Effector CD4-positive, alpha-beta T cell (primary cell): ENCODE measurements around the gene TTC13.
"Not testable (repeated sequence)": the region's sequence is repeated elsewhere in the genome, so short reads cannot be mapped to it uniquely, and the experiment has no call there.

Experiments
- DNase-seq: peaks from one replicate; pipeline ENCODE4 v3.0.0-alpha.2; 2020

Gene TTC13

DNA sequence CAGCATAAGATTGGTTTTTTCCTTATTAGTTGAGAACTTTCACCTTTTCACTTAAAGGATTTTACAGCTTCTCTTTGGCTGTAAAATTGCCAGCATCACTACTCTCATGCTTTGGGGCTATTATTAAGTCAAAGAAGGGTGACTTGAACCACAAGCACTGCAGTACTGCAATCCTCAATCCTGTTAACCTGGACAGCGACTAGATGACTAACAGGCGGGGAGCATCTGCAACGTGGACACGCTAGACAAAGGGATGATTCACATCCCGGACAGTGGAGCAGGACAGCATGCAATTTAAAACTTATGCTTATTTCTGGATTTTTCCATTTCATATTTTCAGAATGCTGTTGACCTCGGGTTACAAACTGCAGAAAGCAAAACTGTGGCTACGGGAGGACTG, 8.3 kb upstream of the TTC13 start:
- no peak for DNase-seq

DNA sequence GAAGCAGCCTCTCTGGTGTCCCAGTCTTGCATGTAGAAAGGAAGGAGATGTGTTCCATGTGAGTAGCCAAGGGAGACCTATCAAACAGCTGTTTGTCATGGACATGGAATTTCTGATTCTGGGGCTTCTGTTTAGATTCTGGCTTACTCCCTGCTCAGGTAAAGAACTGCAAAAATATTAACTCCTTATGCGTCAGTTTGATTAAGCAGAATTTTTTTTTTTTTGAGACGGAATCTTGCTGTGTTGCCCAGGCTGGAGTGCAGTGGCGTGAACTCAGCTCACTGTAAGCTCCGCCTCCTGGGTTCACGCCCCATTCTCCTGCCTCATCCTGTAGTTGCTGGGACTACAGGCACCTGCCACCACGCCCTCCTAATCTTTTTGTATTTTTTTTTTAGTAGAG, 7.0 kb upstream of the TTC13 start:
- DNase-seq, result no peak

DNA sequence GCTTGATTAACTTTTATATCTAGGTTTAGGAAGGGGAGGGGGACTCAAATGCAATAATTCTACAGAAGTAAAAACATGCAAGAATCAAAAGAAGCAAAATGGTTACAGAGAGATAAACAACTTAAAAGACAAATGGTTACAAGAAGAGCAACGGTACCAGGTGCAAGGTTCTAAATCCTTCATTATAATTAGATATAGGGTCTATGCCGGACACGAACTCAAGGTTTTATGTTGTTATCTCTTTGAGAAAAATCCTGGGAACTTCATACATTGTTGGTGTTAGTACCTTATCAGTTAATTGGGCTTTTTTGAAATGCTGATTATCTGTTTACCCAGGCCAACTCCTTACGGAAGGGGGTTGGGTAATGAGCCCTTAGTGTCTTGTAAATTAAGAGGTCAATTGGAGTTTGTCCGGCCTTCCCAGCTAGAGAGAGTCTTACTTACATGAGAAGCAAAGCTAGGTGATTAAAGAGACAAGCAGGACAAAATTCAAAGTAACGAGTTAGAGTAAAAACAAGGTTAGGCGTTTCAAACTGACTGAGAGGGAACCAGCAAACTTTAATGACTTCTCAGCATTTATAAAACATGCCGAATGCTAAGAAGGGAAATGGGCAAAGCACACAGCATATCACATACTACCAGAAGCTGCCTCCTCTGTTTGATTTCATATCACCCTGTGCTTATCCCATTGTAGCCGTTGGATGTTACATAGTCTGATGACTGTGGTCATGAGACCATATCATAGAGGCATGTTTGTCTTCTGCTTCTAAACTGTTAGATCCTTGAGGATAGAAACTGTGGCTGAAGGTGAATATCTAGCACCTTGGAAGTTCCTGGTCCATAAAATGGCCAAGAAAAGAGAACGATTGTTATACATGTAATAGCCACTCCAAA, 6.2 kb upstream of the TTC13 start:
- DNase-seq, result not testable (repeated sequence)

DNA sequence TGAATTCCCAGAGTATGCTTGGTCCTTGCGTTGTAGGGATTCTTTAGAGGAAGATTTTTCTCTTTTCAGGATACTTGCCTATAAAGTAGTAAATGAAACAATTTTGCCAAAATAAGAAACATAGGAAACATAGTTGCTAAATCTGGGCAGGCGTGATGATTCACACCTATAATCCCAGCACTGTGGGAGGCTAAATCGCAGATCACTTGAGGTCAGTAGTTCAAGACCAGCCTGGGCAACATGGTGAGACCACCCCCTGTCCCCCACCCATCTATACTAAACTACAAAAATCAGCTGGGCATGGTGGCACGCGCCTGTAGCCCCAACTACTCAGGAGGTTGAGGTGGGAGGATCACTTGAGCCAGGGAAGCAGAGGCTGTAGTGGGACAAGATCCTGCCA, 5.2 kb upstream of the TTC13 start:
- no peak for DNase-seq

DNA sequence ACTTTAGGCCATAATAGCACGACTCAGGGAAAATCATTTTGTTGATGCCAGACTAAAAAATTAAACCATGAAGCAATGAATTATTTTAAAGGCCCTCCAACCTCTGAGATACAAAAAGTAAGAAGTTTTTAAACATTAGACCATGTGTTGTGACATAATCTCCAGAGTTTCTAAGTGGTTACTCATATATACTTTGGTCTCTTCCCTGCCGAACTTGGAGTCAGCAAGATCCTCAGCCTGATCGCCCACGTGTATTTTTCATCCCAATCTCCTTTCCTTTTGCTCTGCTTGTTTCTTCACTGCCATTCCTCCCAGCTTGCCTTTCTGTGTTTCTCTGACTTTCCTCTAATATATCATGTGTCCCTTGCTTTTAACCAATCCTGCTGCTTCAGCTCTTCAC, 4.0 kb upstream of the TTC13 start:
- DNase-seq, result no peak

DNA sequence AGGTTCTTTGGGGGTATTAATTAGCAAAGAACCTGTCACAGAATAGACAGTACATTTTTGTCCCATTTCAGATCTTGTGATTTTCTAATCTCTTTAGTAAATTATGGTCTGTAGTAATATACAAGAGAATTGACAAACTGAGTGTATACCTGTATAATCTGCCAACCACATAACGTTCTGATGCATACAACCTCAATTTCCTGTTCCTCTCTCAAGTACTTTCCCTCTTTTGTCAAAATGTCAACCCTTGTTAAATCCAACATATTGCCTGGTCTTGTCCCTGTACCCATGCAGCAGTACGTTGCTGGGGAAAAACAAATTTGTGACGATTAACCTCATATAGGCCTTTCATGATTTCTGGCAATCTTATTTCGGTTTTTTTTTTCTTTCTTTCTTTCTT, 1.3 kb upstream of the TTC13 start:
- DNase-seq, result no peak

DNA sequence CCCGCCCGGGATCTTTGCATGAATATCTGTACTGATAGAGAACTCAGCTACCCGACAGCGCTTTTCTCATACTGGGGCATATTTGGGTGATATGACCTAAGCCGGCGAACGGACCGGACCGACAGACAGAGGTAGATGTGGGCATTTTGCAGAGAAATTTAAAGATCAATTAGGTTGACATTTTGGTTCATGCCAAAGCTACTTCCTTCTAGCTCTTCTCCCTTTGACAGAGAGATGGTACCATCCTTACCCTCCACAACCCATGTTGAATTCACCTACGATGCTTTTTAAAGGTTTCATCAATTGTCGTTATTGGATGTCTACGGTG, 692 bp upstream of the TTC13 start:
- no peak for DNase-seq

DNA sequence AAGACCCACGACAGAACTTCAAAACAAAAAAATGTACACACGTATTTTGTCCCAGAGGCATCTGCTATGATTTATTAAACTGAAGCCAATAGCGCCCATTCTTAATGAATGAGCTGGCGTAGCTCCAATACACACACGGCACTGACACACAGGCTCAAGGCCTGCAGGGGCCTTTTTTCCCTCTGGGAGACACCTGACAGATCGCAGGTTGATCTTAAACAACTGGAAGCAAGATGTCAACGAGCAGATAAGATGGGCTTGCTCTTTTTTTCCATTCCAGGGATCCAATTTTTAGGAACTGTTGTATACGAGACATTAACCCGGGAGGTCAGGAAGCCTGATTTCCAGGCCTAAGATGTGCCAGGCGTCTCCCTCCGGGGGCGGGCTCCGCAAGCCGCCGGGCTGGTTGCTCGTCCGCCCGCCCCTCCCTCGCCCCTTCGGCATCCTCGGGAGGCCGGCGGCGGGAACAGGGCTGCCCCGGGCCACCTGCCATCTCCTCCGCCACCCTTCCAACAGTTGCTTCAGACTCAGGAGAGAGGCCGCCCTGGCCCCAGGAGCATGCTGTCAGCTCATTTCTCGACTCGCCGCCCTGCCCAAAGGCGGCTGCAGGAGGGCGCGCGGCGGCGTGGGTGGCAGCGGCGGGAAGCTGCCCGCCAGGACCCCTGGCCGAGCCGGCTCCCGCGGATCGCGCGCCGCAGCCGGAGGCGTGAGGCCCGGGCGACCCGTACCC, 735 bp downstream of the TTC13 start:
- peak; percentile 19 for DNase-seq

DNA sequence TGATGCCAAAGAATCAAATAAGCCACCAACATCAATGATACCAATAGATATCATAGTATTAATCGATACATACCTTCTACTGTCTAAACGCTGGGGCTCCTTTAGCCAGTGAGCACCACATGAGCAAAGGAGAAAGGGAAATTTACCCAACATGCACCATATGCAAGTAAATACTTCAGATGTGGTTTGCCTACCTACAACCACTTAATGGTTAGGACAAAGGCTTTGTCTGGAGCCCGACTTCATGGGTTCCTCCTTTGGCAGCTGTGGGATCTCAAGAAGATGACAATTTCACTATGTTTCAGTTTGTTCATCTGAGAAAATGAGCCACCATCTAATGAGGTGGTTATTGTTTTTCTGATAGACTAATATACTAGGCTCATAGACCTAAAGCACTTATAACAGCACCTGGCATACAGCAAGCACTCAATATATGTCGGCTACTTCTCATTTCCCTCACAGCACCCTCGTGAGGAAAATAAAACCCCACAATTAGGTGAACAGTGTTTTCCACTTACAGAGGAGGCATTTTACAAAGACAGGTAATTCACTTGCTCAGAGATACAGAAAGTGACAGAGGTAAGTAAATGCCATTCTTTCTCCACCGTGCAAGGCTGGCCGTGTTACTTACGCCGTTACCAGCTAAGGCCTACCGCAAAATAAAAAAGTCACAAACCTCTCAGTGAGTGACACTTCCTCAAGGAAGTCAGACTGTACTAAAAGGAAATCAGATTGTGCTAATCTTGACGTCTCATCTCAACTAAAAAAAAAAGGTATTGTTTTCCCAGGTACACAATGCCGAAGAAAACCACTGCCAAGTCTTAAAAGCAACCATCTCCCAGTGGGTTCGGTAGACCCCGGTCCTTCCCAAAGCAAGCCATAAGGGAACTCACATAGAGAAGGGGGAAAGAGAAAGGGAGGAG, 1.6 kb downstream of the TTC13 start:
- DNase-seq, result peak; percentile 24

DNA sequence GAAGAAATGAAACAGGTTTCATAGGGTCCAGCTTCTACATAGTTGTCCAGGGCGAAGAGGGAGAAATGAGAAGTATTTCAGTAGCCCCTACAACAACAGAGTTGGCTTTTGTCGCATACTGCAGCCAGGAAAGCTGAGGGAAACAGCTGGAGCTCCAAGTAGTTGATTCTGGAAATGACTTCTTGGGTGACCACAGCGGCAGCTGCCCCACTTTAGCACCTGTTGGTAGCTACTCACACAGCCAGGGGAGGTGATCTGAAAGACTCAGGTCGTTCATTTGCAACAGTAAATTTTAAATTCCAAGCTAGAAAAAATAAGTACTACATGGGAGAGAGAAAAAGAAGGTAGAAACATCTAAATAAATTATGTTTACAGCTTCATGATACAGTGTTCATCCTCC, 2.3 kb downstream of the TTC13 start:
- DNase-seq, result no peak

DNA sequence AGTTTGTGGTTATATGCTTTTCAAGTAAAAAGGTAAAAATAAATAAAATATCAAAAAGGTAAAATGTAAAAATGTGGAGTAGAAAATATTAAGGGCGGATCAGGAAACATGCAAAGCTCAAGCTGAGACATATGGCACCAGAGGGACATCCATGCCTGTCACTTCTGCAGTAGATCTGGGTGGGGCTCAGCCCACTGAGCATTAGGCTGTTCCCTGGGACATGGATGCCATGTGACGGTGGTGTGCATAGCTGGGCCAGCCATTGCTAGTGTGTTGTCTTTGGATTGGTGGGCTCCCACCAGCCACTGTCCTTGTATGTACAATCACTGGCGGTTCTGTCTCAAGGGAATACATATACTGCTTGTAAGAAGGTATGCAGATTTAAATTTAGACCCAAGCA, 3.0 kb downstream of the TTC13 start:
- DNase-seq, result no peak

DNA sequence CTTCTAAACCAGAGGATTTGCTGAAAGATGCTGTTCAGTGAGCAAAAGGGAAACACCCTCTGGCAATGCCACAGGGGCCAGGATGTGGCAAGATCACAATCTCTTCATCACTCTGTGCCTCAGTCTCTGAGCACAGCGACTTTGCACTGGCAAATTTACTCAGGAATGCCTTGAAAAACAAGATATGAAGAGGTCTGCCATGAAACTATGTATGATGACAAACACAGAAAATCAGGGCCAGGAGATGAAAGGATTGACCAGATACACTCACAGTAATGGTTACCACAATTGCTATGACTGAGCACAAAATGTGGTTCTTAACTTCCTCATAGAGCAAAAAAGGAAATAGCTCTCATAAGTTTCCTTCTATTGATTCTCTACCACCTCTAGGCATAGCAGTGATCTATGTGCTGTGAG, 5.8 kb downstream of the TTC13 start:
- DNase-seq, result peak; percentile 68

DNA sequence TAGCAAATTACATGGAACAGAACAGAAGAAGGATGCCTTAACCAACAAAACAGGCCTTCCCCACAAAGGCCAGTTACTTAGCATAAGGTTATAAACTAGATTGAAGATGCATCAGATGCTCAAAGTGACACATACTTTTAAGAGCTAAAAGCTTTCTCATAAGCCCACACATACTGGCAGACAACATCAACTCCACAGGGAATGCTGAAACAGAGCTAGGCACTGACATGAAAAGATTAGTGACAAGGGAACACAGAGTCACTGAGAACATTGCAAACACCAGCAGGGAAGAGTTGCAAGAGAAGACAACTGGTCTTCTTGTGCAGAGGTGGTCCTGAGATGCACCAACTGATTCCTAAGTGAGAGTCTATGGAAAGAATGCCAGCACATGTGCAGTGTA, 6.9 kb downstream of the TTC13 start:
- no peak for DNase-seq

DNA sequence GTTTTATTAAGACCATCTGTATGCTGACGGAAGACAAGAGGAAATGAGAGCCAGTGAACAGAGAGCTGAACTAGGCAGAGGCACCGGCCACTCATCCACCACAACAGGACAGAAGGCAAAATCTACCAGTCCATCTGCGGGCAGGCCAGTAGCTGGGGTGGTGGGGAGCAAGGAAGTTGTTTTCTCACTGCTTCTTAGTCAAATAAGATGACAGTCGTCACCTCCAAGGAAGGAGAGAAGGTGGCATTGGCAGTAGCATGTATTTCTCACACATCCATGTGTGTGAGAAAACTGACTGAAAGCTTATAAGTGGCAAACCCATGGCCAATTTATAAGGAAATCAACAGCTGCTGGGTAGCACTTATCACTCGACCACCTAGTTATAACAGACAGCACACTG, 8.2 kb downstream of the TTC13 start:
- DNase-seq, result no peak

DNA sequence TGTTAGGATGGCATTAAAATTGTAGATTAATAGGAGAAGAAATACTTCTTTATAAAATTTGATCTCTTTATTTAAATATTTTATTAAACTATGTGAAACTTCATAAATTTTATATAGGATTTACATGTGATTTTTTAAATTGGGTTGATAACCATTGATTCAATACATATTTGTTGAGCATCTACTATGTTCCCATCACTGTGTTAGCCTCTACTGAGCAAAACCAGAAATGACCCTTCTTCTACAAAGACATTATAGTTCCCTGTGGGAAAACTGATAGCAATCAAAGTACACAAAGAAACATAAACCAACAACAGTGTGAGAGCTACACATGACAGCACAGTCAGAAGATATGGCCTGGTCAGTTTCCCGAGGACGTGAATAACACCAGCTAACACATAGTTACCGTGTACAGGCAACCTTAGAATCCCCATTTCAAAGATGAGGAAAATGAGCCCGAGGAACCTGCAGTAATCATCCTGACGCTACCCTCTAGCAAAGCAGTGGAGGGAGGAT, 12.2 kb downstream of the TTC13 start:
- DNase-seq, result no peak

DNA sequence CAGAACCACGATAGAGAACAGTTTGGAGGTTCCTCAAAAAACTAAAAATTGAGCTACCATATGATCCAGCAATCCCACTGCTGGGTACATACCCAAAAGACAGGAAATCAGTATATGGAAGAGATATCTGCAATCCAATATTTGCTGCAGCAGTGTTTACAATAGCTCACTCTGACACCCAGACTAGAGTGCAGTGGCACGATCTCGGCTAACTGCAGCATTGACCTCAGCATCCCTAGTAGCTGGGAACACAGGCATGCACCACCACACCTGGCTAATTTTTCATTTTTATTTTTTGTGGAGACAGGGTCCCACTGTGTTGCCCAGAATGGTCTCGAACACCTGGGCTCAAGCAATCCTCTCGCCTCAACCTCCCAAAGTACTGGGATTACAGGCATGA, 13.1 kb downstream of the TTC13 start:
- DNase-seq, result no peak

DNA sequence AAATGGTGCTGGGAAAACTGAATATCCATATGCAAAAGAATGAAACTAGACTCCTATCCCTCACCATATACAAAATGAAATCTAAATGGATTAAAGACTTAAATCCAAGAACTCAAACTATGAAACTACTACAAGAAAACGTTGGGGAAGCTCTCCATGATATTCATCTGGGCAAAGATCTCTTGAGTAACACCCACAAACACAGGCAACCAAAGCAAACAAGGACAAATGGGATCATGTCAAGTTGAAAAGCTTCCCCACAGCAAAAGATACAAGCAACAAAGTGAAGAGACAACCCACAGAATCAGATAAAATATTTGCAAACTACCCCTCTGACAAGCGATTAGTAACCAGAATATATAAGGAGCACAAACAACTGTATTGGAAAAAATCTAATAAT, 13.8 kb downstream of the TTC13 start:
- no peak for DNase-seq

DNA sequence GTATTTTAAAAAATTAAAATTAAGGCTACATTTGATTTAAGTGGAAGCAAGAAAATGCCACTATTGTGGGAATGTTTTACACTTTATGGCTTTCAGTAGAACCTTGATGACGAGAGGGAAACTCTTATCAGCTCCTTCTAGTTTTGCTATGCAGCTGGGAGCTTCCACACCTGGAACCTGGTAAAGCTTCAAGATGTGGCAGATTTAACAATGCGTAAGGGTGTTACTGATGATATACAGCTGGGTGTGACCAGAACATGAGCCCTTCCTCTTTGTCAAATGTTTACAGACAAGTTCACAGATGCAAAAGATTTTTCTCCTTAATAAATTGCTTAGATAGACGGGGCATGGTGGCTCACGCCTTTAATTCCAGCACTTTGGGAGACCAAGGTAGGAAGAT, 20.3 kb downstream of the TTC13 start:
- DNase-seq, result no peak

DNA sequence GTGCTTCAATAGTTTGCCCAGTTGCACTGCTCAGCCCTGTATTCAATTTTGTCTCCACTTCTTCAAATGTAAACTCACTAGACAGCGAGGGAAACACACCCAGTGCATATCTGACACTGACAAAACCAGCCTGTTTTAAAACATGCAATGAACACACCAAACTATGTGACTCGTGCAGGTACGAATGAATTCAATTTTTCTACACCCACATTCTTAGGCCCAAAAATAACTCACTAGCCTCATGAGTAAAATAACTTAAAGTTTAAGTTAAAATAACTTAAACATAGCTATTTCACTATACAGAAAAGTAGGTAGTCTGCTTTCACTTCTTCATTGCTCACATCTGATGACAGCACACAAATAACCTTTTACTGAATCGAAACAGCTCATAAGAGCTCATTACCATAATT, 21.1 kb downstream of the TTC13 start:
- no peak for DNase-seq

DNA sequence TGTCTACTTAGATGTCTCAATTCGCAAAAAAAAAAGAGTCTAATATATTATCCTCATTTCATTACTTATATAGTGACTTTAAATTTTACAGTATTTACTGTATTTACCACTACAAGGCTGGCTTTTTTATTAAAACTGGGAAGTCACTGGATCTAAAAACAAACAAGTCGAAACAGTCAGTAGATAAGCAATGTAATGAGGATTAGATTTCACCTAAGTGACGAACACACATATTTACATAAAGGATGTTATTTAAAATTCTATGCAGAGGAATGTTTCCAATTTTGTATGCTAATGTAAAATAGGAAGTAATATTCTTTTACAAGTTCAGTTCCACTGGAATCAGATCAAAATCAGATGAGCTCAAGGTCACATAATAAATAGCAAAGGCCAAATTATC, 28.3 kb downstream of the TTC13 start:
- DNase-seq, result no peak

DNA sequence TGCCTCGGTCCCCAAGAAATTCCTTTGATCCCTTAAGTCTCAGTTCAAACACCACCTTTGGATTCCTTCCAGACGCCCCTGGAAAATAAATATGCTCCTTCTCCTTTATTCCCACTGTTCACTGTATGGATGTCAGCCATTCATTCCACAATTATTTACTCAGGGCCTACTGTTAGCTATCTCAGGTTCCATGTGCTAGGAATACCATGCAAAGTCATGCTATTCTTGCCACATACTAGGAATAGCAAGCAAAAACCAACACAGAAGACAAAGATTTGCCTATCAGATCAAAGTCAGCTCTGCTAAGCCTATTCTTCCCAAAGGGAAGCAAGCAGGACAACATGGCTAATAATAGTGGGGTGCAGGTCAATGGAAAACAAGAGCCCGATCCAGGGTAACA, 29.8 kb downstream of the TTC13 start:
- no peak for DNase-seq

DNA sequence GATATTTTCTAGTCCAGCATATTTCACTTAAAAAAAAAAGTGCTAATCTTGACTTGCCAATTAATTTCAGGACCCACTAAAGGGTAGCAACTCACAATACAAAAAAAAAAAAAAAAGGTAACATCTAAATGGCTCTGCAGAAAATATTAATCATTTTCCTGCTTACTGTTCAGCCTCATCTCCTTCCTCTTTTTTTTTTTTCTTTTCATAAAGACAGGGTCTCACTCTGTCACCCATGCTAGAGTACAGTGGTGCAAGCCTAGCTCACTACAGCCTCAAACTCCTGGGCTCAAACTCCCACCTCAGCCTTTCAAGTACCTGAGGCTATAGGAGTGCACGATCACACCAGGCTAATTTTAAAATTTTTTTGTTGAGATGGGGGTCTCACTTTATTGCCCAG, 30.4 kb downstream of the TTC13 start:
- no peak for DNase-seq

DNA sequence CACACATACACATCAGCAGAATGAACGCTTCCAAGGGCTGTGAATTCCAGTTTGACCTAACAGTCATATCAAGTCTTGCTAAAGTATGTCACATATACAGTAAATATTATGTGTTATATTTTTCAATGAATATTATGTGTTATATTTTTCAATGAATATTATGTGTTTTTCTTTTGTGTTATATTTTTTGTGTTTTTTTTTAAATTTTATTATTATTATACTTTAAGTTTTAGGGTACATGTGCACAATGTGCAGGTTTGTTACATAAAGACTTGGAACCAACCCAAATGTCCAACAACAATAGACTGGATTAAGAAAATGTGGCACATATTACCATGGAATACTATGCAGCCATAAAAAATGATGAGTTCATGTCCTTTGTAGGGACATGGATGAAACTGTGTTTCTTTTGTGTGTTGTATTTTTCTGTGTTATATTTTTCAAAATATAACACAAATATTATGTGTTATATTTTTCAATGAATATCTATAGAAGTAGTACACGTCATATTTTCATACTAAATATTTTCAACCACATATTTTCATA, 35.5 kb downstream of the TTC13 start:
- DNase-seq, result no peak
